Fibroblast of lung (primary cell): ENCODE results near the gene NINL.

ENCODE experiments used
- EZH2 ChIP-seq: IDR thresholded peaks from 2 replicates; pipeline ENCODE4 v1.5.1; 2012; ENCODE audit warnings: low read length, control low read depth, mild to moderate bottlenecking; ENCODE audit errors: missing control alignments
- TF ChIP-seq, protein P1 (sequence below), 2 donors: IDR thresholded peaks in 1 of 2; conservative IDR thresholded peaks in 1 of 2; 1 replicate in 1 of 2; 2 replicates in 1 of 2; pipeline ENCODE4 v1.5.1; 2011 to 2012; ENCODE audit warnings: low read length in 2 of 2, control low read depth in 1 of 2, inconsistent platforms in 1 of 2, low read depth in 1 of 2, mild to moderate bottlenecking in 1 of 2

GRCh38 chr20:25514747-25515340 is 70.5 kb downstream of the NINL start:
- TF ChIP-seq, protein P1, sequence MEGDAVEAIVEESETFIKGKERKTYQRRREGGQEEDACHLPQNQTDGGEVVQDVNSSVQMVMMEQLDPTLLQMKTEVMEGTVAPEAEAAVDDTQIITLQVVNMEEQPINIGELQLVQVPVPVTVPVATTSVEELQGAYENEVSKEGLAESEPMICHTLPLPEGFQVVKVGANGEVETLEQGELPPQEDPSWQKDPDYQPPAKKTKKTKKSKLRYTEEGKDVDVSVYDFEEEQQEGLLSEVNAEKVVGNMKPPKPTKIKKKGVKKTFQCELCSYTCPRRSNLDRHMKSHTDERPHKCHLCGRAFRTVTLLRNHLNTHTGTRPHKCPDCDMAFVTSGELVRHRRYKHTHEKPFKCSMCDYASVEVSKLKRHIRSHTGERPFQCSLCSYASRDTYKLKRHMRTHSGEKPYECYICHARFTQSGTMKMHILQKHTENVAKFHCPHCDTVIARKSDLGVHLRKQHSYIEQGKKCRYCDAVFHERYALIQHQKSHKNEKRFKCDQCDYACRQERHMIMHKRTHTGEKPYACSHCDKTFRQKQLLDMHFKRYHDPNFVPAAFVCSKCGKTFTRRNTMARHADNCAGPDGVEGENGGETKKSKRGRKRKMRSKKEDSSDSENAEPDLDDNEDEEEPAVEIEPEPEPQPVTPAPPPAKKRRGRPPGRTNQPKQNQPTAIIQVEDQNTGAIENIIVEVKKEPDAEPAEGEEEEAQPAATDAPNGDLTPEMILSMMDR (conservative IDR thresholded peaks at IDR 0.05 in 1 of 2, IDR thresholded peaks at IDR 0.05 in 1 of 2; ENCODE audit: low read depth in 1 of 2, low read length in 2 of 2), result no peak
- no peak for TF ChIP-seq EZH2
